COLO829 (cell line): Measurements from ENCODE around the gene THOC3.
"Not testable (repeated sequence)": the region's sequence is repeated elsewhere in the genome, so short reads cannot be mapped to it uniquely, and the experiment has no call there.

Source experiments
- DNase-seq: peaks from one replicate; pipeline ENCODE4 v3.0.0; 2012; ENCODE audit warnings: low spot score

THOC3 gene, protein sequence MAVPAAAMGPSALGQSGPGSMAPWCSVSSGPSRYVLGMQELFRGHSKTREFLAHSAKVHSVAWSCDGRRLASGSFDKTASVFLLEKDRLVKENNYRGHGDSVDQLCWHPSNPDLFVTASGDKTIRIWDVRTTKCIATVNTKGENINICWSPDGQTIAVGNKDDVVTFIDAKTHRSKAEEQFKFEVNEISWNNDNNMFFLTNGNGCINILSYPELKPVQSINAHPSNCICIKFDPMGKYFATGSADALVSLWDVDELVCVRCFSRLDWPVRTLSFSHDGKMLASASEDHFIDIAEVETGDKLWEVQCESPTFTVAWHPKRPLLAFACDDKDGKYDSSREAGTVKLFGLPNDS

DNA sequence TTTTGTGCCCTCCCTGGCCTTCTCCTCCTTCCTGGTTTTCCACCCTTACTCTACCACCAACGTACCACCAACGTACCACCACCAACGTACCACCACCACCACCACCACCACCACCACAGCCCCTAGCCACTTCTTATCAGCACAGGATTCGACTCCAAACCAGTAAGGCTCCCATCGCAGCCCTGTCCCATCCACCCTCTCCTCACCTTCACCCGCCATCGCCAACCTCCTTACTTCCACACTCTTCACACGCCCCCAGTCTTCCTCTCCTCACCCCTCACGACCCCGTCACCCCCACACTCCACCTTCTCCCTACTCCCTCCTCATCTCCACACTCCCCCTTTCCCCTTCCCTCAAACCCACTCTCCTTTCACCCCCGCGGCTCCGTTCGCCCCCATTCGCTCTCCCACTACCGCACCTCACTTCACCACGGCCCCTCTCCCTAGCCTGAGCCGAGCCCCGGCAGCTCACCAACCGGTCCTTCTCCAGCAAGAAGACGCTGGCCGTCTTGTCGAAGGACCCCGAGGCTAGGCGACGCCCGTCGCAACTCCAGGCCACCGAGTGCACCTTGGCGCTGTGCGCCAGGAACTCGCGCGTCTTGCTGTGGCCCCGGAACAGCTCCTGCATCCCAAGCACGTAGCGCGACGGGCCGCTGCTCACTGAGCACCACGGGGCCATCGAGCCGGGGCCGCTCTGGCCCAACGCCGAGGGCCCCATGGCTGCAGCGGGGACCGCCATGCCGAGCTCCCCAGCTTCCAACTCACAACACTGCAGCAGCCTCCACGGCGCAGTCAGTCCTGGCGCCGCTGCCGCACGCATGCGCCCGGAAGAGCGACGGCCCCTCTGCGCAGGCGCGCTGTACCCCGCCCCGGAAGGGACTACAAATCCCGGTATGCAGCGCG, at the start of gene THOC3:
Gene THOC3, minus strand, starts transcription at position 845 of the 902 bp plus-strand sequence. Its CDS starts 107 bp downstream, at position 738.
- DNase-seq: not testable (repeated sequence)

DNA sequence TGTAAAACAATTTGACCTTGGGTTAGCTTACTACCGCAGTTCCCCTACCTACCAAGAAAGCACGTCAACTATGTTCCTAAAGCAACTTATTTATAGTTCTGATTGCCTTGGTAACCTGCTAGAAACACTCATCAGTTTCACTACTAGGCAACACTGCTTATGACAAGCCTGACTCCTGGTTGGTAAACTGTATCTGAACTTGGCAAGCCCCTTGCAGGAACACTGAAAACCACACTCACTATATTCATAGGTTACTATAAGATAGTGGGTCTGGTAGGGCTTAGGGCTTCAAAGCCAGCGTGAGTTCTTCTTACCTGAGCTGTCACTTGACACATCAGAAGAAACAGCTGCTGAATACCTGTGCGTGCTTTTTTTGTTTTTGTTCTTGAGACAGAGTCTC, 49.2 kb upstream of the THOC3 start:
- not testable (repeated sequence) for DNase-seq

DNA sequence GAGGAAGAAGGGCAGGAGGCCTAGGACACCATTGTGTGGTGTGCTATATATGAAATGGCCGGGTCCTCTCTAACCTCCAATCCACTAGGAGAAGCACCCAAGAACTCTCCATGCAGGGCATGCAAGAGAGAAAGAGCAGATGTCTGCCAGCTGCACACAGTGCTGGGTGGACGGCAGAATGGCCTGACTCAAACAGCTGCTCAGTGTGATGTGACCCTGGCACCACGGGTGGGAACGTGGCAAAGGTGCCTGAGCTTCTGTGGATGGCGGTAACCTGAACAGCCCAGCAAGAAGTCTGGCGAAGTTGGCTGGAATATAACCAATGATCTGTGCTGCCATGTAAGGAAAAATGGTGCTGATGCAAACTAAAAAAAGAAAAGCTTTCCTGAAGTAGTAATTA, 46.2 kb upstream of the THOC3 start:
- DNase-seq: not testable (repeated sequence)

DNA sequence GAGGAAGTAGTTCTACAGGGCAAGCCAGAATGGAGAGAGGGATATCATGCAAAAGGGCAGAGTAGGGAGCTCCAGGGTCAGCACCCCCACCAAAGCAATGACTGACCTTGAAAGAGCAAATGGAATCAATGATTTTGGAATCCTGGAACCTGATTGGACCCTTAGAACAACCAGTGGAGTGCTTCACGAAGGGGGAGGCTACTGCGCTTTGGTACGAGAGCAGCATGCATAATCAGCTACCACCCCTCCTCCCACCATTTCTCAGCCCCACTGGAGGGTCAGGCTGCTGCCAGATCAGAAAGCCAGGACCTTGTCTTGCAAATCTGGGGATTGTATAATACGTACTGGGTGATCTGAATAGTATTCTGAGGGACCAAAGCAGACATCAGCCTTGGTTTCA, 43.0 kb upstream of the THOC3 start:
- not testable (repeated sequence) for DNase-seq

DNA sequence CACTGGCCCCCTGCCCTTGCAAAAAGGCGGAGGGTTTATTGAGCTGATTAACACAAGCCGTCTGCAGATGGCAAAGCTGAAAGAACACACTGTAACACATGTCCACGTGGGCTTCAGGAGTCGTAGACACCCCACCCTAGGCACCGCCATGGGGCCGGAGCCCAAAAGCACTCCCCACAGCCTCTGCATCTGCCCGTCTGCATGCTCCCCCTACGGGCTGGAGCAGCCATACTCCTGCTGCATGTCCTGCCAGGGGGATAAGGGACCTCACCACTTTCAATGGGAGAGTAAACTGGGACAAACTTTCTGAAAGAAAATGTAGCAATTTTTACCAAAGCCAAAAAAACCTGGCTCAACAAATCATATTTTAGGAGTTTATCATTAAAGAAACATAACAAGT, 42.1 kb upstream of the THOC3 start:
- not testable (repeated sequence) for DNase-seq

DNA sequence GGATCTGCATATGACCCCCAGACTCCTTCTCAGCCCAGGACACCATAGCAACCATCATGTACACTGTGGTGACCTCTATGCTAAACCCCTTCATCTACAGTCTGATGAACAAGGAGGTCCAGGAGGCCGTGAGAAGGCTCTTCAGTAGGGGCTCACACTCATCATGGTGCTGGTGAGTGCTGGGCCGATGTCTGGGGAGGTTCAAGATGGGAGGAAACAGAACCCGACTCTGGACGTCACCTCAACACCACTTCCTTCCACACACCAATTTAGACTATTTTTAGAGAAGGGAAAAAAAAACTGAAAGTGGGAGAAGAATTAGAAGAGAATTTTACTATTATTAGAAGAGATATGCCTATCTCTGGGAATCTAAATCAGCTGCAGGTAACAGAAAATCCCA, 39.1 kb upstream of the THOC3 start:
- not testable (repeated sequence) for DNase-seq

DNA sequence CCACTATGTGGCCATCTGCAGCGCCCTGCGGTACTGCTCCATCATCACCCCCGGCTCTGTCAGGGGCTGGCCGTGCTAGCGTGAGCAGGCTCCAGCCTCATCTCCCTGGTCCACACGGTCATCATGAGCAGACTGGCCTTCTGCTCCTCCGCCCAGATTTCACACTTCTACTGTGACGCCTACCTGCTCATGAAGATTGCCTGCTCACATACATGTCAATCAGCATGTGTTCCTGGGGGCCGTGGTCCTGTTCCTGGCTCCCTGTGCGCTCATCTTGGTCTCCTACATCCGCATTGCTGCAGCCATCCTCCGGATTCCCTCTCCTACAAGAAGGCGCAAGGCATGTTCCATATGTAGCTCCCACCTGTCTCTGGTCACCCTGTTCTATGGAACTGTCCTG, 38.7 kb upstream of the THOC3 start:
- not testable (repeated sequence) for DNase-seq

DNA sequence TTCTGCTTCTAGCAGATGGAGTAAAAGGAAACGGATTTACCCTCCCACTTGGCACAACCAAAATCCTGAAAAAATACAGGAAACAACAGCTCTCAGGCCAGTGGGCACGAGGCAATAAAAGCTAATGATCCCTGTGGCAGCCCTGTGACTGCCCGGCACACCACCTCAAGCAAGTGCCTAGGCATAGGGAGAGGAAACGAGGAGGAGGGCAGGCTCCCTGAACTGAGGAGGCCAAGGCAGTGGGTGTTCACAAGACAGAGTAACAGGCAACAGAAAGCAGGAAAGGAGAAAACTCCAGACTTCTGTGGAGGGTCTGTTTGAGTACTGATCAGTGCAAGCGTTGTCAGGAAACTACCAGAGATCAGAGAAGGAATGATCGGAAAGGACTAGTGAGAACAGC, 29.9 kb upstream of the THOC3 start:
- DNase-seq: not testable (repeated sequence)

DNA sequence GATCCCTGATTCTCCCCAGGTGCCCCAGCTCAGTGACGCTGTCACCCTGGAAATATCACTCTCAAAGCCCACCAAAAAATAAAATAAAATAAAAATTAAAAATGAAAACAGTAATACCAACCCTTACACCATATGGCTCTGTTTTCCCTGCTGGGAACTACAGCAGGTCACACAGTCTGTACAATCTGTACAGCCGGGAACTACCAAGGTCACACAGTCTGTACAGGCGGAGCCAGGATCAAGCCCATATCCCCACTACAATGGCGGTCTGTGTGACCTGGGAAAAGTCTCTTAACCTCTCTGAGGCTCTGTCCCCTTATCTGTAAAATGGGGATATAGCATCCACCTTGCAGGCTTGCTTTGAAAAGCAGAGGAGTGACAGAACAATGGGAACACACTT, 29.4 kb upstream of the THOC3 start:
- not testable (repeated sequence) for DNase-seq

DNA sequence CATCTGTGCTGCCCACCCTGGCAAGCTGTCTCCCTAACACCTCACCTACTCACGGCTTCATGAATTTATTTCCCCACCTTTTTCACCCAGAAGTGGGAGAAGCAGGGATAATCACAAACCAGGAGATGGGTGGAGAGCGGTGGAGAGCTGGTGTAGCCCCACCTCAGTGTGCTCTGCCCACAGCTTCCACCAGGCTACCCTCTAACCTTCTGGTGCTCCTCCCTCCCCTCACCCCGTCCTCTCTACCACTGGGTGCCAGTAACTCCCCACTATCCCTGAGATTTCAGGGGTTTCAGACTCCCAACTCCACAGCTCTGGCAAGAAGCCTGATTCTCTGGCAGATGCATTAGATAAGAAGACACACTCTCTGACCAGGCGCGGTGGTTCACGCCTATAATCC, 28.7 kb upstream of the THOC3 start:
- not testable (repeated sequence) for DNase-seq

DNA sequence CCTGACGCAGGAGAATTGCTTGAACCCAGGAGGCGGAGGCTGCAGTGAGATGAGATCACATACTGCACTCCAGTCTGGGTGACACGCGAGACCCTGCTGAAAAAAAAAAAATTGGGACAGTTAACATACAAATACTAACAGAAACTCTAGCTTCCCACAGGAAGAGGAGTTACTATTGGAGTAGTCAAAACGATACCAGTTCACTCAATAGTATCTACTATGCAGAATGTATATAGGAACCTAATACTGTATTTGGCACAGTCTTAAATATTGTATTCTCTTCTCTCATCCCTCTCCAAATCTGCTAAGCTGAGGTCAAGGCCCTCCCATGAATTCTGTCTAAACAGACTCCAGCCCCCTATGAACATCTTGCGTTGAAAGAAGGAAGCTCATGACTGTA, 27.4 kb upstream of the THOC3 start:
- DNase-seq: not testable (repeated sequence)

DNA sequence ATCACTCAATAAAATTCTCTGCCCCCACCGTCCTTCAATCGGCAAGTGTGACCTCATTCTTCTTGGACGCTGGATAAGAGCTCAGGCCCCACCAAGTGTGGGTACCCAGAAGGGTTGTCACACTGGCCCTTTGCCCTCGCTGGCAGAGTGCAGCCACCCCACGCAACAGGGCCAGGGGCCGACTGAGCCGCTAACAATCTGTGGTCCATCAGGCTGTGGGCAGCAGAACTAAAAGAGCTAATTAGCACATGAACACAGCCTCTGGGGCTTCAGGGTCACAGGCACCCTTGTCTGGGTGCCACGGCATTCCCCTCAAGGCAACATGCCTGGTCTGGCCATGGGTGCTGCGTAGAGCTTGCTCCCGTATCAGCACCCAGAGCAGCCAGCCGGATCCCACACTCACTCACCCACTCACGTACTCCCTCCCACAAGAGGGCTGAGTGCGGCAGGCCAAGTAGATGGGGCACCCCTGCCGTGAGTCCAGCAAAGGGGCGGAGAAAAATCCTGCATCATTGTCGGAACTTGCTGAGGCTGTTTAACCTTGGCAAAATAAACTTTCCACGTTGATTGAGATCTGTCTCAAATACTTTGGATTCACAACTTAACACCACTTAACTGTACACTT, 11.4 kb upstream of the THOC3 start:
- DNase-seq: not testable (repeated sequence)

DNA sequence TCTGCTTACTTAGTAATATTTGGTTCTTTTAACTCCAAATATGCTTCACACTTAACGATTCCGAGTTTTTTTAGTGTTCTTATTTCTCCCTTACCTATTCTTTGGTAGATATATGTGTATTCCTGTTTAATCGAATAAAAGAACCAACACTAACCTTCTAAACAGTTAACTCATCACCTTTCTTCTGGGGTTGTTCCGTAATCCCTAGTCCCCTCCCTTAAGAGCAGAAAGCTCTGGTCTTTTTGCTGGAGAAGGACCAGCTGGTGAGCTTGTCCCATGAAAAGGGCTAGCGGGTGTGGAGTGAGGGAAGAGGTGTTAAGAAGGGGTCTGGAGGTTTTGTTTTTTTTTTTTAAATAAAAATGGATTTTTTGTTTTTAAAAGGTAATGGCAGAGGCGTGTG, 266 bp upstream of the THOC3 start:
- not testable (repeated sequence) for DNase-seq

DNA sequence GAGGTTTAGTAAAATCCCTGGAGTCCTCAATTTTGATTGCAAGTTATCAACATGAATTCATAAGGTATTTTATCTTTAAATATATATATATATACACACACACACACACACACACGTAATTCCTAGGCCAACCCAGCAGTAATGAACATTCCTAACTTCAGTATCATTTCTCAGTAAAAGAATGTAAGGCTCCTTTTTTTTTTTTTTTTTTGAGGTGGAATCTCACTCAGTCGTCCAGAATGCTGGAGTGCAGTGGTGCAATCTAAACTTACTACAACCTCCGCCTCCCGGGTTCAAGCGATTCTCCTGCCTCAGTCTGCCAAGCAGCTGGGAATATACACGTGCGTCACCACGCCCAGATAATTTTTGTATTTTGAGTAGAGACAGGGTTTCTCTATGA, 5.8 kb downstream of the THOC3 start:
- not testable (repeated sequence) for DNase-seq

DNA sequence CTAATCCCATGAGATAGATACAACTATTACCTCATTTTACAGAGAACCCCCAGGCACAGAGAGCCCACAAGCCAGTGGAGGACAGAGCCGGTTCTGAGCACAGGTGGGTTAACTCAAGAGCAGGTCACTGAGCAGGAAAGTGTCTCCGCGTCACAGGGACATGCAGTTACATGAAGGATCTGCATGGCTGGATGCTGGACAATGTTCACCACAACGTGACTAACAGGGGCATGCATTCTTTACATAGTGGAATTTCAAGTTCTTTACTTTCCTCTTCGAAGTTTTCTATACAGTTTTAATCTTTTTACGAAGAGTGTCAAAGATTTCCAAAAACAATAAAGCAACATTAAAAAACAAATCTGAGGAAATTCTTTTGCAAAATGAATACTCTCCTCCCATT, 7.9 kb downstream of the THOC3 start:
- DNase-seq: not testable (repeated sequence)

DNA sequence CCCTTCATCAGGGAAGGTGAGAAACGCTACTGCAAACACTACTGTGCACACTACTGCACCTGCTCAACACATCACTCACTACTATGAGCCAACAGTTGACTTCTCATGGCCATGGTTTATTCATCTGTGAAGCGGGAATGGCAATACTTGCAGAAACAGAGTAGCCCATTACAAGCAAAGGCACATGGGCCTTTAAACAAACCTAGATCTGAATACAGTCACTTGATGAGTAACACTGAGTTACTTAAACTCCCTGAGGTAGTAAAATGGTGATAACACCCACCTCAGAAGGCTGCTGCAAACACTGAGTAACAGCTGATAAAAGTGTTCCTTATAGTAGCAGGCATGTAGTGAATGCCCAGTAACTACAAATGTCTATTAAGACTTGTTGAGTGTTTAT, 9.6 kb downstream of the THOC3 start:
- not testable (repeated sequence) for DNase-seq

DNA sequence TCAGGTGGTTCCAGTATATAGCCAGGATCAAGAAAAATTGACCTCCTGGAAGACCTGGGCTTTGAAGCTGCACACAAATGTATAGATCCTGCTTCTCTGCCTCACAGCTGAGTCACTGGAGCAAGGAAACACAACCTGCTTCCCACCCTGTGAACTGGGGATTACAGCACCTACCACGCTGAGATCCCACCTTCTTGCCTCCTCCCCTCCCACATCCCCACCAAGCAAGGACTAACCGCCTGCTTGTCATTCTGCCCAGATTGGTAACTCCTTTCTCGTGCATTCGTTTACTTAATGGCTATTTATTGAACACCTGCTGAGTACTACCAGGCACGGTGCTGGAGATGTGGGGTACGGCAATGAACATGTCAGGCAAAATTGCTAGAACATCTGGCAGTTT, 14.0 kb downstream of the THOC3 start:
- DNase-seq: not testable (repeated sequence)

DNA sequence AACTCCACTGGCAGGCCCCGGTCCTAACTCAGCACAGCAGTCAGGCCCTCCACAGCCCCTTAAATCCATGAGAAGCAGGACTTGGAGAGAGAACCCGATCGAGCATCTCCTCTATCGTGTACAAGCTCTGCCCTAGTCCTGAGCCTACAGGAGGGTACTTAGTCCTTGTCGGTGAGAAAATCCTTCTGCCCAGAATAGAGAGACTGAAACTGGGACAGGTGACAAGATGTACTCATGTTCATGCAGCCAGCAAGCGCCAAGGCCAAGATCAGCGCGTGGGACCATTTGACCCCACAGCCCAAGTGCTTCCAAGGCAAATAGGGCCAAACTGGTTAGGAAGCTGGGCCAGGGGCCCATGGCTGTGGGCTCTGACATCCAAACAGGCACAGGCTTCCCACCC, 15.3 kb downstream of the THOC3 start:
- not testable (repeated sequence) for DNase-seq

DNA sequence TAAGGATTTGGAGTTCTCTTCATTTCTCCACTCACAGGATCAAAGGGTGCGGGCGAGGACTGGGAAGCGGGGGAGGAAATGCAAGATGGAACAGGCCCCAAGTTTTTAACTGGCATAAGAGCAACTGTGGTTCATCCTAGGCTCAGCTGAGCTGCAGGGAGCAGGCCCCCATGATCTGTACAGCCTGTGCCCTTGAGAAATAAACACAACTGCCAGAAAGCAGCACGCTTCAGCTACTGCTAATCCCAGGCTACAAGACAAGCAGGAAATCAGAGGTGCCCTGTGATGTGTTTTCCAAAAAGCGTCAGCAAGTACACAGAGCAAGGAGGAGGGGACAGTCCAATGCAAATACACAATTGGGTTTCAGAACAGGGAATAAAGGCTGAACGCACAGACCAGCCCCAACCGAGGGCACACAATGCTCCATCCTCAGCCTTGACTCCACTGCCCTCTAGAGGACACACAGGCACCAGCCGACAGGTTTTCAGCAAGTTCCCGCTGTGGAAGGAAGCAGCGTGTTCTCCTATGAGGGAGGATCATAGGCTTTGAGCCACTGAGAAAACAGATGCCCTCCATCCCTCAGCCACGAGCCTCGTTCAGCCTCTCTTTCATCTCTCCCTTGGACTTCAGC, 16.7 kb downstream of the THOC3 start:
- DNase-seq: not testable (repeated sequence)

DNA sequence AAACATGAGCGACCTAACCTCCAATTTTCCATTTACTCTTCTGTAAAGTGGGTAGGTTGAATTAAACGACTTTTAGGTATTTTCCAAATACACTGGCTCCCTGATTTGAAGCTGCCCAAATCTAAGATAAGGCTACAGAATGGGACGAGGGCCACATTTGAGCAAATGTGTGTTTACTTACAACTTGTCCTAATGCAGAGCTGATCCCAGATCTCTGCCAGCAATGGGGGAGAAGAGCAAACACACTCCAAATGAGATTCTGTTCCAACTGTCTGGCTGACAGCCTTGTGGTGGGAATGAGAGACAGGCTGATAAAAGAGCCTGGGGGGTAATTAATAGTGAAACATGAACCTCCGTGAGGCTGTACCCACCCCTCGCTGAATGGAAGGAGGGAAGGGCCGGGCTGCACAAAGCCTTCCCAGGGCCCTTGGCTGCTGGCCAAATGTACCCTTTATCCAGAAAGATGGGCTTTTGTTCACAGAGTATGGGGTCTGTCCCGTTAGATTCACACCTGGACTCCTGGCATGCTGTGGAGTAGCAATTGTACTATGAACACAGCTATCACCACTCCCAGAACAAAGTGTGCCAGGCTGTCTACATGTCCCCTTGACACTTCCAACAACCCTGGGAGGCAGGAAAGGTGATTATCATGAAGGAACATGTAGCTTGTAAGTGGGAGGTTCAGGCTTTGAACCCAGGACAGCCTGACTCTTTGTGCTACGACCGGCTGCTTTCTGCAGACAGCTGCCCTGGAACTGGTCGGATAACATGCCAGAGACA, 19.6 kb downstream of the THOC3 start:
- not testable (repeated sequence) for DNase-seq

DNA sequence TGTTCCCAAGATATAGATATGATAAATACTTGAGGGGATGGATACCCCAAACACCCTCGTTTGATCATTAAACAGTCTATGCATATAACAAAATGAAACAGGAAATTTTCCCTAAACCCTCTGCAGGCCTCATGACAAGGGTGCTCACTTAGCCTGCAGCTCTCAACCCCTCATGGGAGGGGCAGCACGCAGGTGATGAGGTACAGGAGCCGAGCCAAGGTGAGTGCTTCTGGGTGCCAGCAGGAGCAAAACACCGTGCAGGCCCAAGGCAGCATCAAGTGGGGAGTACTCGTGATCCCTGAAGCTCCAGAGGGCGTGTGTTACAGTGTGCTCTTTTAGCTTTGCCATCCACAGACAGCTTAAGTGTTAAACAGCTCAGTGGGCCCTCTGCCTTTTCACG, 24.9 kb downstream of the THOC3 start:
- not testable (repeated sequence) for DNase-seq
